AG09309 (cell line): Measurements from ENCODE around the gene GATAD2A.

Experiments used
- DNase-seq: peaks from one replicate; pipeline ENCODE4 v3.0.0-alpha.2; 2010; ENCODE audit warnings: low read depth
- H3K4me3 ChIP-seq: 2 replicates; pipeline ENCODE4 v1.5.1; 2011; ENCODE audit warnings: mild to moderate bottlenecking, low read depth, low read length, moderate library complexity; ENCODE audit not compliant: control insufficient read depth
- CTCF ChIP-seq: IDR thresholded peaks from 2 replicates; pipeline ENCODE4 v1.5.1; 2011; ENCODE audit warnings: mild to moderate bottlenecking, low read depth, low read length, inconsistent platforms; ENCODE audit not compliant: insufficient read depth, control insufficient read depth; ENCODE audit errors: missing control alignments

GATAD2A gene

GRCh38 chr19:19541616-19542015 lies 136.1 kb downstream of the GATAD2A start:
- H3K4me3 ChIP-seq = no peak overlapping the region
- no peak for TF ChIP-seq CTCF
- DNase-seq = no peak

- H3K4me3 ChIP-seq = no peak overlapping the region
- no peak for TF ChIP-seq CTCF
- DNase-seq = no peak
These were observed 137.0 kb downstream of the GATAD2A start for GRCh38 chr19:19542507-19542906.

- H3K4me3 ChIP-seq = no peak overlapping the region
- no peak for TF ChIP-seq CTCF
- no peak for DNase-seq
These were observed 137.6 kb downstream of the GATAD2A start for GRCh38 chr19:19543101-19543500.

- no peak for TF ChIP-seq CTCF
- DNase-seq = no peak
- H3K4me3 ChIP-seq = no peak overlapping the region
These were observed 138.2 kb downstream of the GATAD2A start for GRCh38 chr19:19543640-19544039.

GRCh38 chr19:19544257-19544953 lies 138.9 kb downstream of the GATAD2A start:
- no peak for TF ChIP-seq CTCF
- DNase-seq = no peak
- H3K4me3 ChIP-seq = no peak overlapping the region

- no peak for TF ChIP-seq CTCF
- no peak overlapping the region for H3K4me3 ChIP-seq
- no peak for DNase-seq
These were observed 139.6 kb downstream of the GATAD2A start for GRCh38 chr19:19544954-19545591.
